HG02981 (cell line): Measurements from ENCODE around the gene CMC4.

ENCODE experiments used
- ATAC-seq: cut with Tn5 transposase; IDR thresholded peaks from one replicate; pipeline ENCODE4 v1.9.1; 2021; ENCODE audit warnings: mild to moderate bottlenecking, moderate library complexity; ENCODE audit not compliant: unreplicated experiment

CMC4 gene

GRCh38 chrX:155054255-155054654, 16.7 kb downstream of the CMC4 start:
- ATAC-seq = no peak

- ATAC-seq = no peak
These were observed 17.3 kb downstream of the CMC4 start for GRCh38 chrX:155053656-155054055.

GRCh38 chrX:155052738-155053498, 18.0 kb downstream of the CMC4 start:
- ATAC-seq = no peak

- no peak for ATAC-seq
These were observed 21.8 kb downstream of the CMC4 start for GRCh38 chrX:155048977-155049619.

GRCh38 chrX:155046811-155047528, 24.0 kb downstream of the CMC4 start:
- no peak for ATAC-seq

- ATAC-seq = no peak
These were observed 24.7 kb downstream of the CMC4 start for GRCh38 chrX:155046129-155046810.

GRCh38 chrX:155035688-155036087, 35.2 kb downstream of the CMC4 start:
- no peak for ATAC-seq

GRCh38 chrX:155031657-155032056, 39.3 kb downstream of the CMC4 start:
- no peak for ATAC-seq

GRCh38 chrX:155028877-155029291, 42.1 kb downstream of the CMC4 start:
- no peak for ATAC-seq

GRCh38 chrX:155028129-155028528, 42.8 kb downstream of the CMC4 start:
- peak; percentile 26 for ATAC-seq

GRCh38 chrX:155027509-155028066, 43.3 kb downstream of the CMC4 start:
- ATAC-seq = no peak

GRCh38 chrX:155026727-155027508, 44.0 kb downstream of the CMC4 start, which contains the start of gene FUNDC2:
FUNDC2 (plus strand) TSS chrX:155026844; CDS start chrX:155026939, 95 bp downstream.
- ATAC-seq = peak; percentile 81

- no peak for ATAC-seq
These were observed 44.6 kb downstream of the CMC4 start for GRCh38 chrX:155026420-155026726.

GRCh38 chrX:155023907-155024833, 46.8 kb downstream of the CMC4 start:
- no peak for ATAC-seq

GRCh38 chrX:155022585-155022984, 48.4 kb downstream of the CMC4 start, which contains the start of gene F8:
F8 (minus strand) TSS chrX:155022723; CDS start chrX:155022552, 171 bp downstream.
- no peak for ATAC-seq

- no peak for ATAC-seq
These were observed 50.3 kb downstream of the CMC4 start for GRCh38 chrX:155020591-155020990.
